ENCODE results near the gene DAGLA.

GRCh38 chr11:61752117-61752924 lies 72.1 kb downstream of the DAGLA start, which contains the start of gene MYRF:
- TF ChIP-seq POLR2A (IDR thresholded peaks at IDR 0.05) (peak in 1 of 2 donors; percentile 44), CTCF (IDR thresholded peaks at IDR 0.05) (peak; percentile 18 to 87 (median 76))

All from uterus (tissue), 2 donors.